ENCODE results near the gene ZNF653.

ZNF653 gene

GRCh38 chr19:11505504-11506100 lies at the start of gene ZNF653:
ZNF653 (minus strand) TSS chr19:11505839; CDS start chr19:11505786, 53 bp downstream.
- Mint-ChIP-seq H3K4me1 (peaks cover 26% of the 10 kb centered on the region), H3K27ac (peak within 1 kb of the TSS; percentile 95), H3K27me3 (no peaks in the 10 kb centered on the region), H3K4me3 (peak within 1 kb of the TSS; percentile 91), H3K36me3 (peaks cover 12% of the 10 kb centered on the region), H3K9me3 (no peaks in the 10 kb centered on the region)
- CTCF ChIA-PET: interaction anchor here (1.3 kb wide), 1 partner anchor 23 kb away, joined by 4 read pairs; no protein-coding TSS in a partner anchor
- DNase-seq: peak; percentile 96

GRCh38 chr19:11555246-11555645 lies 49.6 kb upstream of the ZNF653 start:
- H3K4me1 Mint-ChIP-seq: peaks cover 42% of the 10 kb centered on the region
- peak overlapping the region; percentile 13 for H3K27ac Mint-ChIP-seq
- CTCF ChIA-PET: interaction anchor here (0.7 to 1.6 kb wide), 2 partner anchors 19 to 28 kb away, joined by 3 to 4 read pairs; no protein-coding TSS in a partner anchor
- no peak for DNase-seq
- H3K9me3 Mint-ChIP-seq: no peaks in the 10 kb centered on the region
- no peaks in the 10 kb centered on the region for H3K27me3 Mint-ChIP-seq
- H3K4me3 Mint-ChIP-seq: no peak overlapping the region
- H3K36me3 Mint-ChIP-seq: peaks cover 22% of the 10 kb centered on the region

GRCh38 chr19:11554160-11554559 lies 48.5 kb upstream of the ZNF653 start:
- CTCF ChIA-PET: interaction anchor here (1.6 kb wide), 1 partner anchor 18 kb away, joined by 4 read pairs; no protein-coding TSS in a partner anchor
- DNase-seq: peak; percentile 30
- Mint-ChIP-seq H3K27ac (peak overlapping the region; percentile 79), H3K4me1 (peaks cover 37% of the 10 kb centered on the region), H3K36me3 (peaks cover 22% of the 10 kb centered on the region), H3K9me3 (no peaks in the 10 kb centered on the region), H3K4me3 (no peak overlapping the region), H3K27me3 (no peaks in the 10 kb centered on the region)

- no peak for DNase-seq
- peak overlapping the region; percentile 42 for H3K27ac Mint-ChIP-seq
- CTCF ChIA-PET: no interaction called here
- H3K4me1 Mint-ChIP-seq: peaks cover 27% of the 10 kb centered on the region
- H3K36me3 Mint-ChIP-seq: peaks cover 22% of the 10 kb centered on the region
- no peaks in the 10 kb centered on the region for H3K9me3 Mint-ChIP-seq
- no peak overlapping the region for H3K4me3 Mint-ChIP-seq
- no peaks in the 10 kb centered on the region for H3K27me3 Mint-ChIP-seq
These were observed 47.2 kb upstream of the ZNF653 start for GRCh38 chr19:11552666-11553372.

- Mint-ChIP-seq H3K9me3 (no peaks in the 10 kb centered on the region), H3K4me1 (peaks cover 19% of the 10 kb centered on the region), H3K36me3 (peaks cover 20% of the 10 kb centered on the region), H3K27me3 (no peaks in the 10 kb centered on the region), H3K27ac (peak overlapping the region; percentile 45), H3K4me3 (no peak overlapping the region)
- peak; percentile 31 for DNase-seq
- CTCF ChIA-PET: interaction anchor here (0.6 to 1.0 kb wide), 3 partner anchors 18 to 1188 kb away, joined by 3 to 6 read pairs (median 4); no protein-coding TSS in a partner anchor
These were observed 46.1 kb upstream of the ZNF653 start for GRCh38 chr19:11551603-11552235.

GRCh38 chr19:11550265-11550664 lies 44.6 kb upstream of the ZNF653 start:
- Mint-ChIP-seq H3K4me3 (no peak overlapping the region), H3K27ac (no peak overlapping the region), H3K4me1 (peaks cover 10% of the 10 kb centered on the region), H3K36me3 (peaks cover 14% of the 10 kb centered on the region), H3K9me3 (no peaks in the 10 kb centered on the region), H3K27me3 (peaks cover 8% of the 10 kb centered on the region)
- DNase-seq: no peak
- CTCF ChIA-PET: interaction anchor here (1.2 kb wide), 1 partner anchor 14 kb away, joined by 3 read pairs; no protein-coding TSS in a partner anchor

- peaks cover 16% of the 10 kb centered on the region for H3K27me3 Mint-ChIP-seq
- no peaks in the 10 kb centered on the region for H3K9me3 Mint-ChIP-seq
- no peak overlapping the region for H3K27ac Mint-ChIP-seq
- no peak for DNase-seq
- CTCF ChIA-PET: interaction anchor here (1.2 kb wide), 1 partner anchor 13 kb away, joined by 3 read pairs; no protein-coding TSS in a partner anchor
- H3K36me3 Mint-ChIP-seq: peaks cover 12% of the 10 kb centered on the region
- H3K4me3 Mint-ChIP-seq: no peak overlapping the region
- peaks cover 8% of the 10 kb centered on the region for H3K4me1 Mint-ChIP-seq
These were observed 43.8 kb upstream of the ZNF653 start for GRCh38 chr19:11549386-11549953.

- Mint-ChIP-seq H3K9me3 (no peaks in the 10 kb centered on the region), H3K27me3 (peaks cover 19% of the 10 kb centered on the region), H3K36me3 (peaks cover 6% of the 10 kb centered on the region), H3K4me3 (no peak overlapping the region), H3K4me1 (no peaks in the 10 kb centered on the region), H3K27ac (no peak overlapping the region)
- CTCF ChIA-PET: no interaction called here
- no peak for DNase-seq
These were observed 42.5 kb upstream of the ZNF653 start for GRCh38 chr19:11547929-11548700.

- H3K4me1 Mint-ChIP-seq: peaks cover 2% of the 10 kb centered on the region
- no peaks in the 10 kb centered on the region for H3K9me3 Mint-ChIP-seq
- peaks cover 71% of the 10 kb centered on the region for H3K27me3 Mint-ChIP-seq
- DNase-seq: no peak
- H3K36me3 Mint-ChIP-seq: no peaks in the 10 kb centered on the region
- H3K4me3 Mint-ChIP-seq: no peak overlapping the region
- H3K27ac Mint-ChIP-seq: no peak overlapping the region
- CTCF ChIA-PET: no interaction called here
These were observed 35.6 kb upstream of the ZNF653 start for GRCh38 chr19:11541238-11541637.

- H3K4me3 Mint-ChIP-seq: no peak overlapping the region
- H3K4me1 Mint-ChIP-seq: peaks cover 4% of the 10 kb centered on the region
- no peaks in the 10 kb centered on the region for H3K36me3 Mint-ChIP-seq
- CTCF ChIA-PET: no interaction called here
- no peak overlapping the region for H3K27ac Mint-ChIP-seq
- peaks cover 69% of the 10 kb centered on the region for H3K27me3 Mint-ChIP-seq
- H3K9me3 Mint-ChIP-seq: no peaks in the 10 kb centered on the region
- DNase-seq: no peak
These were observed 35.0 kb upstream of the ZNF653 start for GRCh38 chr19:11540645-11541044.

GRCh38 chr19:11539495-11540365 lies 34.1 kb upstream of the ZNF653 start:
- no peaks in the 10 kb centered on the region for H3K9me3 Mint-ChIP-seq
- peaks cover 9% of the 10 kb centered on the region for H3K4me1 Mint-ChIP-seq
- CTCF ChIA-PET: no interaction called here
- no peak for DNase-seq
- no peak overlapping the region for H3K4me3 Mint-ChIP-seq
- H3K27ac Mint-ChIP-seq: no peak overlapping the region
- H3K27me3 Mint-ChIP-seq: peaks cover 64% of the 10 kb centered on the region
- no peaks in the 10 kb centered on the region for H3K36me3 Mint-ChIP-seq

- Mint-ChIP-seq H3K4me1 (peaks cover 11% of the 10 kb centered on the region), H3K4me3 (no peak within 1 kb of the TSS), H3K27me3 (peaks cover 69% of the 10 kb centered on the region), H3K9me3 (no peaks in the 10 kb centered on the region), H3K36me3 (no peaks in the 10 kb centered on the region), H3K27ac (no peak within 1 kb of the TSS)
- CTCF ChIA-PET: no interaction called here
- DNase-seq: no peak
These were observed 32.8 kb upstream of the ZNF653 start, which contains the start of gene CNN1 for GRCh38 chr19:11538232-11539036. CNN1 (plus strand) TSS chr19:11538851; CDS start chr19:11538928, 77 bp downstream.

Measured in activated naive CD4-positive, alpha-beta T cell treated with anti-CD3 and anti-CD28 coated beads, Interleukin-2, amount 10 ng/mL, durations not matched to agents 7 days and 5 days (primary cell).